HG03565 (cell line): ENCODE data around the gene DSTYK.
A peak's percentile ranks its signal among the peaks of the same experiment; 100 is the strongest.
"Not testable (repeated sequence)": the region's sequence is repeated elsewhere in the genome, so short reads cannot be mapped to it uniquely, and the experiment has no call there.

Source experiments
- ATAC-seq: cut with Tn5 transposase; IDR thresholded peaks from one replicate; pipeline ENCODE4 v1.9.1; 2021; ENCODE audit warnings: mild to moderate bottlenecking, moderate library complexity; ENCODE audit not compliant: unreplicated experiment

The DSTYK gene

DNA sequence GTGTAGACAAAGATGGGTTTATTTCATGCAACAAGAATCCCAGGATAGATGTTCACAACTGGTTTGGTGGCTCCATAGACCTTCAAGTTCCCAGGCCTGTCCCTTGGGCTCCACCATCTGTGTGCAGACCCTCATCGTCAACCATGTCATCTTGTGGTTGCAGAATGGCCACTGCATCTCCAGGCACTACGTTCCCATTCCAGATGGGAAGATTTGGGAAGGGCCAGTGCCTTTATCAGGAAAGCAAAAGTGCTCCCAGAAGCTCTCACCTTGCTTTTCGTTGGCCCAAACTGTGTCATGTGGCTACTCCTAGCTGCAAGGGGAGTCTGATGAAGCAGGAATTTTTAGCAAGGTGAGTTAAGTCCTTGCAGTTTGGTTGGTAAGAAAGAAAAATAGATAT is 29.1 kb upstream of the DSTYK start:
- no peak for ATAC-seq

DNA sequence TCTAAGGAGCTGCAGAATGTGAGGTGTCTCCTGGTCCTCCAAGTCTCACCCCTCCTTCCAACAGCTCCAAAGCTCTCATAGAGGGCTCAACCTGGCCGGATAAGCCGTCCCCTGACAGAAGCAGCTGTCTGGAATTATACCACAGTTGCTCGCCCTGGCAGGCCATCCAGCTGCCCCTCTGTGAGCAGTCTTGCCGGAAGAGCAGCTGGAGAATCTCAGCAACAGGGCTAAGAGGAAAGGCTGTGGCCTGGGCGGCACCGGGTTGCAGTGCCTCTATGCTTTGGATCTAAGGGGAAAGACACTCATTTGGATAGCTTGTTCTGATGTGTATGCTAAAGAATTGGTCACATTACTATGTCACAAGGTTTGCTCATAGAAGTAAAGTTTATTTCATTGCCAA is 28.6 kb upstream of the DSTYK start:
- no peak for ATAC-seq

DNA sequence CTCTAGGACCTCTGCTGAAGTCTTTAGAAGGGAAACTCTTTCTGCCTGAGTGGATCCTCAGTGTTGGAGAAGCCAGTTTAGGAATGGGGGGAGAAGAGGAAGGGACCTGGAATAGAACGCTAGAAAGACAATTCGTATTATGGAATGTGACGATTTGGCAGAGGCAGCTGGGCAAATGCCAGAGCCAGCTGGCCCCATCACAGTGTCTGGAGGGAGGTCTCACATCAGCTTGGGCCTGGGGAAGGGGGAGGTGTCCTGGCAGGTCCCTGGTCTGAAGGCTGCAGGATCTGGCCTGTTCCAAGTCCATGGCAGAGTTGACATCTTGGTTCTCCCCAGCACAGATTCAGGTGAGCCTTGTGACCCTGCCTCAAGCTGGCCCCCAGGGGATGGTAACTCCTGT is 27.6 kb upstream of the DSTYK start:
- no peak for ATAC-seq

DNA sequence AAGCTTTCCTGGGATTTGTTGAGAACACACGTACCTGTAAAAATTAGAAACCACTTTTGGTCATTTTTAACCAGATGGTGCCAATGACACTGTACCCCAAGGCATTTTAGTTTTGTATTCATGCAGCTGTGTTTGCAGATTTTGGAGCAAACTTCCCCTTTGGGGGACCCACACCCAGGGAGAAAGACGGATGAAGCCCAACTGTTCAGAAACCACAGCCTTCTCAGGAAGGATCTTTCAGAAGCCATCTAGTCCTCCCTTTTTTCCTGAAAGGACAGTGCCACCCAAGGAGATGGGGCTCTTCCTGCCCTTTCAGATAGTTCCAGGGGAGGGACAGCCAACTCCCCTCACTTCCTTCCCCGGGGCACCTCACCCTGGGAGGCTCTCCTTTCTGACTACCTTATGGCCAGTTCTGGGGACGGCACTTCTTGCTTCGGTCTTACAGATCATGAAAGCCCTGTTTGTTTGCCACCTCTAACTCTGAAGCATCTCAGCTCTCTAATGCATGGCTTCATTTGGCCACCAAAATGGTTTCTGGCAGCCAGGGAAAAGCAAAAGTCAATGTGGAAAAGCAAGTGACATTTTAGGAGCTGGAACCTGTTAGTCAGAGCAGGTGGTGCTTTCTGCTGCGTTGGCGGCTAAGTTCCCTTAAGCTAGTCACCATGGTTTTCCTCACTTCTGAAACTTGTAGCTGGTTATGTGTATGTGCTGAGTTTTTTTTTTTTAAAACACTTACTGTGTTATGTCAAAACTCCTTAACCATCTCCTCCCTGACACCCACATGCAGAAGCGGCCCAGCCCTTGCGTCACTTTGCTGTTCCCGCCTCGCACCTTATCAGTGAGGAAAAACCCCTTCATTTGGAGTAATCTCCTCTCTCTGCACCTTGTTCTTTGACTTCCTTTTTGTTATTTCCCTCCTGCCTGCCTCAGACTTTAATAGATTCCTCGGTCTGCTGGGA is 26.3 kb upstream of the DSTYK start:
- no peak for ATAC-seq

DNA sequence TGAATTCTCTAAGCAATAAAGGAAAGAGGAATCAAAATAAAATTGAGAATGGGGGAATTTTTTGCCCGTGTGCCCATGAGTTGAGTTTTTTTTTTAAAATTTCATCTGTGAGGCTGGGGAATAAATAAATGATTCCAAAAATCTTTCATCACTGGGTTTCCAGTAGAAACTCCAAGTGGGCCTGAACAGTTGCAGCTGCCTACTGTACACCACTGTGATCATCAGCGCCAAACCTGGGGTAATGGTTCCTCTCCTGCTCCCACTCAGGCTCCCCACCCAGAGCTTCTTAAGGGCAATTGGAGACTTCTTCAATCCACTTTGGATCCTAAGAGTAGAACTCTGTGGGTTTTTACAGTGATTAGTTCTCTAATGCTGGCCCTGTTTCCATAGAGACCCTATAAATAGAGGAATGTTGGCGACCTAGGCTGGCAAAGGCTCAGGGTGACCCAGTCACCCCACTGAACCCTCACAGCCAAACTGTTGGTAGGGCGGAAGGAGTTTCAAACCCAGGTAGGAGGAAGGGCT is 25.5 kb upstream of the DSTYK start:
- no peak for ATAC-seq

DNA sequence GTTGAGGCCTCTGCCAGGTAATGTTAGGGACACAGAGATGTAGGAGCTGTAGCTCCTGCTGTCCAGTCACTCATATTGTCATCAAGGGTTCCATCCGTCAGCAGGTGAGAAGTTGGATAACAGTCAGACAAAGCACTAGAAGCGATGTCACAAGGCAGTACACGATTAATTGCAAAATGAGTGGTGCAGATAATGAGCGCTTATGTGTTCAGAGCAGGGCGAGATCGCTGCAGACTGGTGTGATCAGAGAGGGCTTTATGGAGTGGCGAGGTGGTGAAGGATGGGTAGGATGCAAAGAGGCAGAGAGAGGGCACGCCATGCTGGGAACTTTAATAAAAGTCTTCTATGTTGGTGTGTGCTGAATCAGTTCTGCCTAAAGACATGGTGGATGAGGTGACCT is 25.0 kb upstream of the DSTYK start:
- ATAC-seq, result no peak

DNA sequence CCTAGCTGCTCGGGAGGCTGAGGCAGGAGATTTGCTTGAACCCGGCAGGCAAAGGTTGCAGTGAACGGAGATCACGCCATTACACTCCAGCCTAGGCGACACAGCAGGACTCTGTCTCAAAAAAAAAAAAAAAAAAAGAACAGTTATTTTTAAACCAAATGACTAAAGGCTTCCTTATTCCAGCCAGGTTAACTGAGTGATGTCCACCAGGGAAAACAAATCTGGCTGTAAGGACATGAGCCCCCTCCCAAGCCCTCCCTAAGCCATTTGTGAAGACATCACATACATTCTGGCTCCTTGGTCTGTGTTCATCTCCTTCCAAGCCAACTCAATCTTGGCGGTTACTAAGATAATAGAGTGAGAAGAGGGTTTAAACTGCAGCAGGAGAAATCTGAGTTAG is 24.4 kb upstream of the DSTYK start:
- ATAC-seq, result no peak

DNA sequence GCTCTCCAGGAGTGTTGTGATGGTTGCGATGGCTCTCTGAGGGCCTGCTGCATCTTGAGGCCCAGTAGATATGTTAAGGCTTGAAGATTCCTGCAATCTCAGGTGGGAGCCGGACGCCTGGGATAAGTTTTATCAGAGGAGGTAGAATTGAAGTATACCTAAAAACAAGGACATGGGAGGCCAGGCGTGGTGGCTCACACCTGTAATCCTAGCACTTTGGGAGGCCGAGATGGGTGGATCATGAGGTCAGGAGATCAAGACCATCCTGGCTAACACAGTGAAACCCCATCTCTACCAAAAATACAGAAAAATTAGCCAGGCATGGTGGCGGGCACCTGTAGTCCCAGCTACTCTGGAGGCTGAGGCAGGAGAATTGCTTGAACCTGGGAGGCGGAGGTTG is 22.5 kb upstream of the DSTYK start:
- ATAC-seq, result not testable (repeated sequence)

DNA sequence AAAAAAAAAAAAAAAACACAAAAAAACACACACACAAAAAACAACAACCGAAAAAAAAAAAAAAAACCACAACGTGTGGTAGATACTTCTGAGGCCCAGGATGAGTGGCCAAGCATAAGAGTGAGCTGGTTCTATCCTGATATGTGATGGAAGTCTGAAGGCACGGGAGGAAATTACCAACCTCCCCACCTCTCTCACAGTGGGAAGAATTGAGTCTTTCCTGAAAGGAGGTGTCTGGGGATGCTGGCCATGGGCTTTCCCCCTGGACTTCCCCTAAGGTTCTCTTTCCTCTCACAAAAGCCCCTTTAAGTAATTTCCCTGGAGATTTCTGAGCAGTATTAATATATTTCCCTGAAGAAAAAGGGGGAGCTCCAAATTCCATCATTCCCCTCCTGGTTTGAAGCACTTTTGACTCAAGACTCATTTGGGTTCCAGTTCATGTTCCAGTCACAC is 21.5 kb upstream of the DSTYK start:
- no peak for ATAC-seq

DNA sequence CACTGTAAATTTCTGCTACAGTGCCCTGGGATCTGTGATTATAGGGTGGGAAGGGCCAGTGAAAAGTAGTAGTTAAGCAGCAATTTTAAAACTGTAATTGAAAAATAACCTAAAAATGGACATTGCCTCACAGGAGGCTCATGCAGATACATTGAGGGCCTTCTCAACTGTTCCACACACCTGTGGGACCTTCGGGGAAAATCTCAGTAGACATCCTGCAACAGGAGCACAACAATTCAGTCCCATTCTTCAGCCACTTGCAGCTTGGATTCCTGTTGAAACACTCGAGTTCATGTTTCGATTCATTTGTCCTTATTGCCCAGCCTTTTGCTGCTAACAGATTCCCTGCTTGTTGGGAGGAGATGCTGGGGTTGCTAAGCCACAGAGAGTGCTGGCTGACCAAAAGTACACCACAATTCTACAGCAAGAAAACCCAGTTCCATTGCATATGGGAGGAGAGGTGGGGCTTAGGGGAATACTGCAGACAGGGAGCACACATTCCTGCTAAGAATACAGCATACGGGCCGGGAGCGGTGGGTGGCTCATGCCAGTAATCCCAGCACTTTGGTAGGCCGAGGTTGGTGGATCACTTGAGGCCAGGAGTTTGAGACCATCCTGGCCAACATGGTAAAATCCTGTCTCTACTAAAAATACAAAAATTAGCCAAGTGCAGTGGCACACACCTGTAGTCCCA is 20.8 kb upstream of the DSTYK start:
- no peak for ATAC-seq

DNA sequence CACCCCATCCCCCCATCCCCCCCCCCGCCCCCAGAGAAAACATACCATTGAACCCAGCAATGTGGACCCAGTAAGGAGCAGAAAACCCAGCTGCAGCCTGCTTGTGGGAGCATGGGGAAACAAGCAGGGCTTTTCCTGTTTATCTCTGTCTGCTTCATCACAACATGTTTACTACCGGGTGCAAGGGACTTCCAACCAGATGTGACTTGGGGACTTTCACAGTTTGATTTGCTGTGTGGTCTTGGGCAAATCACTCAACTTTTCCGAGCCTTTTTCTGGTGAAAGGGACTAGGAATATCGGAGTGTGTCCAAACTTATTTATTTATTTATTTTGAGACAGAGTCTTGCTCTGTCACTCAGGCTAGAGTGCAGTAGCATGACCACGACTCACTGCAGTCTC is 19.5 kb upstream of the DSTYK start:
- no peak for ATAC-seq

DNA sequence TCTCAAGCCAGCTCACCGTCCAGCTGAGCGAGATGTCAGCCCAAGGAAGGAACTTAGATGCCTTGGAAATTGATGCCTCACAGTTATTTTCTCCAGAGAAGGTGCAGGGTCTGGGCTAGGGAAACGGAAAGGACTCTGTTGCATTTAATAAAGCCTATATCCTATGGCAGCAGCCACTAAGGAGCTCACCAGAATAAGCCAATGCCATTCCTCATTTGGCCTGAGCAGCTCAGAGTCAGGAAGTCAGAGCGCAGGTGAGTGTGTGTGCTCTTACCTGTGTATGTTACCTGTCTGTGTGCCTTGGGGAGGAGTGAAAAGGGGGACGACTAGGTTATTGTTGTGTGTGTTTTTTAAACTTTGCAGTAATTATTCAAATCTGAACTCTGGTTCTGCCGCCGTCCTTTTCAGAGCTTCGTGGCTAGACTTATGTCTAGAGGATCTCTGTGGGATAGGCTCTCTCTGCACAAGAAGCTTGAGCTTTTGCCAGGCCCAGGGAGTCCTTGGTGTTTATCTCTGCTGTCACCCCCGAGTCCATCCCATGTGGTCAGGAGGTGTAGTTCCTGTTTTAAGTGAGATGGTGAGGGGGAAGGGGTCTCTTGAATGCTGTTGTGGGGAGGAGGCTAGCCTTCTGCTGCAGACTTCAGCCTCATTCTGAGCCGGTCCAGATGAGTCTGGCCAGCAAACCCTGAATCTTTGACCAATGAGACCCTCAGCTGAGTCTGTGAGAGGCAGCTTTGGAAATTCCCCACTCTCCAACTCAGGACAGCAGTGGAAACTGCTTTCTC is 18.6 kb upstream of the DSTYK start:
- no peak for ATAC-seq

DNA sequence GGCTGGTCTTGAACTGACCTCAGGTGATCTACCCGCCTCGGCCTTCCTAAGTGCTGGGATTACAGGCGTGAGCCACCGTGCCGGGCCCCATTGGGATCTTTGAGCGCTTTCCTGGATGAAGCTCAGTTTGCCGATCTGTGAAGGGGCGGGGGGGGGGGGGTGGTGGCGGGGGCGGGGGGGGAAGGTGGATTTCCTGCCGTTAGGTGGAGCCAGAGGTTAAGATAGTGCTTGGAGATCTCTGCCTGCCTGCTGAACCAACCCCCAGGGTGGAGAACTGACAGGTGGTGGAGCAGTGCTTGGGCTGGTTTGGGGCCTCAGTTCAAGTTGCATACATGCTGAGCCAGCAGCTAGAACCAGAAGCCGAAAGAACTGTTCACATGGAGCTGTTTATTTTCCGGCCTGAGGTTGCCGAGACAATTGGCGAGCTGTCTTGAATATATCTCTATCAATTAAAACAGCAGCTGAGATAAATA is 17.9 kb upstream of the DSTYK start:
- ATAC-seq, result no peak

DNA sequence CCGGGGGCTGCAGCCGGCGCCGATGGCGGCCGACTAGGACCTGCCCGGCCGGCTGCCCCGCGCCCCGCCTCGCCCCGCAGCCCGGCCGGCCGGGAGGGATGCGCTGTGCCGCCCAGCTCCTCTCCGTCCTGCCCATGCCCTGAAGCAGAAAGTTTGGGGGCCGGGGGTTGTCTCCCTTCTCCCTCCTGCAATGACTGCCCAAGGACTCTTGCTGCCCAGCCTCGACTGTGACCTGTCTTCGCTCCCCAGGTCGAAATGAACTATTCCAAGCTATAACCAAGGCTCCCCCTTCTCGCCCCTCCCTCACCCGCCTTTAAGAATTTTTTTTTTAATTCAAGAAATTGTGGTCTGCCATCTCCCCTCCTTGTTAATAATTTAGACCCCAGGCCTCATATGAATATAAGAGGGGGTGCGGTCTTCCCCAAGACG is 16.6 kb upstream of the DSTYK start:
- ATAC-seq, result peak; percentile 16

DNA sequence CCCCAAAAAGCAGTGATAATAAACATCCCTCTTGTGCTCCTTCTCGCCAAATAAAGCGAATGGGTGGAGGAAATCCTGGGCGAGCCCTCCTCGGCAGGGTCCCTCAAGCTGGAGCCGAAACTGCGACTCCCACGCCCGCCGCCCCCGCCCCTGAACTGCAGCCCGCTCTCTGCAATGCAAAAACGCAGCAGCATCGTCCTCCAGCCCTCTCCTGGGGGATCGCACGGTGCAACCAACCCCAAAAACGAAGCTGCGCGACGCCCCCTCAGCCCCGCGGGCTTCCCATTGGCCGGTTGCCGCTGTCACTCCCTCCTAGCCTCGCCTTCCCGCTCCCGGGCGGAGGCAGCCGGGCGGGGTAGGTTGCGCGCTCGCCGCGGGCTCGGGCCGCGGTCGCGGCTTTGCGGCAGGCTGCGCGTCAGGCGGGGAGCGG is 16.1 kb upstream of the DSTYK start, which contains the start of gene TMCC2:
TMCC2 (plus strand) TSS at position 363 of the 430 bp plus-strand sequence. CDS start 619 bp downstream, outside the sequence.
- peak; percentile 65 for ATAC-seq

DNA sequence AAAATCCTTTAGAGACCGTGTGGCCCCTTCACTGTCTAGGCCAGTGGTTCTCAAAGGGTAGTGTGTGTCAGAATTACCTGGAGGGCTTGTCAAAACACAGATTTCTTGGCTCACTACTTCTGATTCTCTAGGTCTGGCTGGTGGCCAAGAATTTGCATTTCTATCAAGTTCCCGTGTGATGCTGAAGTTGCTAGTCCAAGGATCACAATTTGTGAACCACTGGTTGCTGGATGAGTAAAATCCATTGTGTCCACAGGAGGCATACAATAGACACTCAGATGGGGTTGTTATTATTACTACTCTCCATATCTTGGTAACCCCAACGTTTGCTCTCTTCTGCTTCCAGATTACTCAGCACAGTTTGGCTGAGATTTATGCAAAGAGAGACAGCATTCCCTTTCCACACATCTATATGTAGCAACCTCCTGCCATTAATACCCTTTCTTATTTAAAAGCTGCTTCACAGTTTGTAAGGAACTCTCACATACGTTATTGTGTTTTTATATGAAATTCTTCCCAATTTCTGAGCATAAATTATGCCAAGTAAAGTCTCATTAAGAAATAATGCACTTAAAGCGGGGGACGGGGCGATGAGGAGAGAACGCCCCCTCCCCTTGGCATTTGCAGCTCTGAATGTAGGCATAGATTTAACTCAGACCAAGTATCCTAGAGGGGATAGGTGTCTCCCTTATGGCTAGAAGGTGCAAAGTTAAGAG is 15.5 kb upstream of the DSTYK start:
- ATAC-seq, result no peak

DNA sequence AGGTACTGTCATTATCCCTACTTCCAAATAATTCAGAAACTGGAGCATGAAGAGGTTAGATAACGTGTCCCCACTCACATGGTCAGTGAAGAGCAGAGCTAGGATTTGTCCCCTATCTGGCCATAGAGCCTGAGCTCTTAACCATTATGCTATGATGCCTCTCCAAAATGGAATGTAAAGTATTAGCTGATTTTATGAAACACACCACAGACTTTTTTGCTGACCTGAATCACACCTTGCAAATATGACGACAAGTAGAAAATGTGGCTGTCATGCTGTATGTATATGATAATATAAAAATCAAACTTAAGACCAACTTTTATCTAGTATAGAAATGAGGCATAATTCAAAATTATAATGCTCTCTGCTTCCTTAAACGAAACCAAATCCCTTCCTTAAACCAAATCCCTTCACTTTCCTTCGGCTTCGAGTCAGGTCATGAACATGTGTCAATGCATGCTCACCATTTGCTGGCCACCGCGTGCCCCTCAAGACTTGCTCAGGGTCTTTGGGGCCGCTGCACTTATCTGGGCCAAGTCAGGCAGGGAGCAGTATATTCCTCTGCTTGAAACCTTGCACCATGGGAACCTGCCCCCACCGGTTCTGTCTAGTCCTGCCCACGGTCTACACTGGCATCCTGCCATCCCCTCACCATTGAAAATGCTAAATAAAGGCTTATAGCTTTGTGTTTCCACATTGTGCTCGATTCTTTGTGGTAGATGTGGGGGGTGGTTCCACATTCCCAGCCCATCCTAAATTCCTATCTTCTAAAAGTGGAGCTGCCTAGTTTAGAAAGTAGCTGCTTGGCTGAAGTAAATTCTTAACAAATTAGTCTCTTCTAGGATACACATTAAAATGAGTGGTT is 14.6 kb upstream of the DSTYK start:
- ATAC-seq, result no peak

DNA sequence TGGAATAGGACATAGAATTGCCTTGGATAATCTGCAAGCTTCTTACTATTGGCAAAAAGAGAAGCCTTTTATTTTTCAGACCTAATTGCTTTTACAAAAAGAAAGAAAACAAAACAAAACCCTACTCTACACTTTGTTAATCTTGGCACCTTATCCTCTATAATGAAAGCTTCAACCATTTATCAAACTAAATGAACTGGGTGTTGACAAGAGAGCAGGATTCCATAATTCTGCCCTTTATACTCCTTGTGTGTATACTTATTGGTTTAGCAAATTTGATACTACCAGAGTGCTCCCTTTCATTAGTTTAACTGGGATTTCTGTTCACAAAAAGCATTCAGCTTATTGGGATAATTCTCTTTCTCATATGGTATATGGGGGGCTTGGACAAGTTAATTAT is 13.2 kb upstream of the DSTYK start:
- no peak for ATAC-seq

DNA sequence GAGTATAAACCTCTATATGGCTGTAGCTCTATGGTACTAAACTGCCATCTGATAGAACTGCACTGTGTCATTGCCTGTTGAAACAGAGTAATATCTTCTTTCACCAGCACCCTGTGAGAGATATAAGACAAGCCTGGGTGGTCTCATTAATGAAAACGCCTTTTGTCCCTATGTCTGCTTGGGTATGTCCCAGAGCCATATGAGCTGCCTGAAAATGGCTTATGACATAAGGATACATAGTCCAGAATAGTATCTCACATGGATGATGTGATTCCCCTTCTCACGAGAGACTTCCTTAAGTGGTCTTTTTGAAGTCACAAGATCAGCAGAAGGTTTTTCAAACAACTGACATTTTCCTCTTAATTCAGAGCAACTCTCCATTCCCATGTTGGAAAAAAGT is 8.9 kb upstream of the DSTYK start:
- ATAC-seq, result no peak
